Right atrium auricular region (tissue), 2 donors: Measurements from ENCODE around the gene NINL. TPM values are rescaled to one million over a fixed set of nuclear protein-coding genes. Genes with fewer than 3 reads are reported as not detected.

Experiments
- DNase-seq: peaks from one replicate; pipeline ENCODE4 v3.0.0-alpha.2; 2019; ENCODE audit warnings: low spot score
- H3K27ac ChIP-seq, 2 donors: fragments of 200-600 bp; sonication (generic); 1 replicate in 1 of 2; 2 replicates in 1 of 2; pipeline ENCODE4 v1.5.1; 2016 to 2019
- H3K27me3 ChIP-seq, 2 donors: fragments of 200-600 bp; sonication (generic); one replicate each; pipeline versions ENCODE4 v1.5.1 to v1.6.0; 2017 to 2019
- H3K36me3 ChIP-seq: fragments of 200-600 bp; sonication (generic); one replicate; pipeline ENCODE4 v1.5.1; 2016
- H3K4me1 ChIP-seq, 2 donors: fragments of 200-600 bp; sonication (generic); one replicate each; pipeline versions ENCODE4 v1.5.1 to v1.6.0; 2017 to 2019
- H3K4me3 ChIP-seq, 2 donors: fragments of 200-600 bp; sonication (generic); 1 replicate in 1 of 2; 2 replicates in 1 of 2; pipeline ENCODE4 v1.5.1; 2017 to 2019; ENCODE audit warnings: mild to moderate bottlenecking in 1 of 2, moderate library complexity in 1 of 2
- H3K9me3 ChIP-seq, 2 donors: fragments of 200-600 bp; sonication (generic); one replicate each; pipeline ENCODE4 v1.5.1; 2019
- total RNA-seq, 2 donors: library from RNA; depleted of rRNA; stranded (reverse); fragments of >200 nt; gene quantifications; one replicate each; pipeline ENCODE4 v1.1.0, GENCODE V29; 2016
- TF ChIP-seq, protein P1 (sequence below), 2 donors: fragments of 200-600 bp; sonication (generic); IDR thresholded peaks; one replicate each; pipeline ENCODE4 v1.5.1; 2019; ENCODE audit warnings: antibody characterized with exemption in 2 of 2

The NINL gene
- total RNA-seq, 2 donors from 2014 or later: 3.7 to 4.8 TPM

DNA sequence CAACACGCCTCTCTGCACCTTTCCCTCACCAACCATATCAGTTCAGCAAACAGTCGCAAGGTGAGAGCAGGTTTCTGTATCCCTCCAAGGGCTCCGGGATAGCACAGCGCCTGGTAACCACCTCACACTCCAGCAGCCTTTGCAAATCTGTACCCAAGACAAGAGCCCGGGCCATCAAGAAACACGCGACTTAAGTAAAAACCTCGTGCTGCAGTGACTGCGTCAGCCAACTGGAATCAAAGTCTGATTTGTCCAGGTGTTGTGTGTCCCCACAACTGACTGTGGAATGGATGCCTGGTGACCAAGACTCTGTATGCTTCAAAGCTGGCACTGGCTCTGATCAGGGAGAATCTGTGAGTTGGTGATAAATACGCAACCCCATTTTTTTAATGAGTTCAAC is 74.1 kb downstream of the NINL start:
- DNase-seq: no peak
- TF ChIP-seq, protein P1, sequence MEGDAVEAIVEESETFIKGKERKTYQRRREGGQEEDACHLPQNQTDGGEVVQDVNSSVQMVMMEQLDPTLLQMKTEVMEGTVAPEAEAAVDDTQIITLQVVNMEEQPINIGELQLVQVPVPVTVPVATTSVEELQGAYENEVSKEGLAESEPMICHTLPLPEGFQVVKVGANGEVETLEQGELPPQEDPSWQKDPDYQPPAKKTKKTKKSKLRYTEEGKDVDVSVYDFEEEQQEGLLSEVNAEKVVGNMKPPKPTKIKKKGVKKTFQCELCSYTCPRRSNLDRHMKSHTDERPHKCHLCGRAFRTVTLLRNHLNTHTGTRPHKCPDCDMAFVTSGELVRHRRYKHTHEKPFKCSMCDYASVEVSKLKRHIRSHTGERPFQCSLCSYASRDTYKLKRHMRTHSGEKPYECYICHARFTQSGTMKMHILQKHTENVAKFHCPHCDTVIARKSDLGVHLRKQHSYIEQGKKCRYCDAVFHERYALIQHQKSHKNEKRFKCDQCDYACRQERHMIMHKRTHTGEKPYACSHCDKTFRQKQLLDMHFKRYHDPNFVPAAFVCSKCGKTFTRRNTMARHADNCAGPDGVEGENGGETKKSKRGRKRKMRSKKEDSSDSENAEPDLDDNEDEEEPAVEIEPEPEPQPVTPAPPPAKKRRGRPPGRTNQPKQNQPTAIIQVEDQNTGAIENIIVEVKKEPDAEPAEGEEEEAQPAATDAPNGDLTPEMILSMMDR (IDR thresholded peaks at IDR 0.05): no peak
- Histone ChIP-seq H3K4me1 (no peaks in the 10 kb centered on the region), H3K9me3 (peaks cover 5 to 16% of the 10 kb centered on the region in 2 donors), H3K4me3 (no peak overlapping the region), H3K27me3 (no peaks in the 10 kb centered on the region), H3K27ac (no peak overlapping the region), H3K36me3 (peaks cover 38% of the 10 kb centered on the region)

DNA sequence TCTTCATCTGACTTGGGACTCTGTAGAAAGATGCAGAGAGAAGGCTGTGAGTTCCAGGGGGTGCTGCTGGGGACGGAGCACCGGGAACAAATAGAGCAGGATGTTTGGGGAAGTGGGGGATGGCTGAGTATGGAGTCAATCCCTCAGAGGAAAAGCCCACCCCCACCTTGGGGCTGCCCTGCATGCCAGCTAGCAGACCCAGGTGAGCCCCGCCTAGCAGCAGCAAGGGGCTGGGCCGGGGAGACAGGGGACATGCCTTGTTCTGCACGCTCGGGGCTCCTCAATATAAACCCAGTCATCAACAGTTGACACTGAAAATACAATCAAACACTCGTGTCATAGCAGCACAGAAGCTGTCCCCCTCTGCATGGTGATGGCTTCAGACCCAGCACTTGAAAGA is 74.6 kb downstream of the NINL start:
- TF ChIP-seq, protein P1 (IDR thresholded peaks at IDR 0.05): no peak

DNA sequence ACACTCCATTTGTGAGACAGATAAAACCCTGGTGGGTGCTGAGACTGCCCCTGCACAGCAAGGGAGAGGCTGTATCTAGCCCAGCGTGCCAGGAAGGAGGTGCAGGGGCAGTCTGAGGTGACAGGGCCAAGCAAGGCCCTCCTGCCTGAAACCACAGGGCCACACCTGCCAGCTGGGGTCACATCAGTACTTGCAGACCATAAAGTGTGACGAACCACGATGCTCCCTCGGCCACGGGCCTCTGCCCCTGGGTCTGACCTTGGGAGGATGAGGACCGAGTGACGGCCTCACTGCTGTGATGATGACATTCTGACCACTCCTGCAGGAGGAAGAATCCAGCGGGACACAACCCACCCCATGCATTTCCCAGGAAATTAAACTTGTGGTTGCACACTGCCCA is 75.1 kb downstream of the NINL start:
- Histone ChIP-seq H3K36me3 (peaks cover 35% of the 10 kb centered on the region), H3K27ac (no peak overlapping the region), H3K9me3 (peaks cover 5 to 12% of the 10 kb centered on the region in 2 donors), H3K4me1 (no peaks in the 10 kb centered on the region), H3K27me3 (no peaks in the 10 kb centered on the region), H3K4me3 (no peak overlapping the region)
- TF ChIP-seq, protein P1 (IDR thresholded peaks at IDR 0.05): no peak
- DNase-seq: no peak

More for the DNA sequence above, 74.6 kb downstream of the NINL start:
- Histone ChIP-seq H3K4me1 (no peaks in the 10 kb centered on the region), H3K9me3 (peaks cover 5 to 16% of the 10 kb centered on the region in 2 donors), H3K4me3 (no peak overlapping the region), H3K27ac (no peak overlapping the region), H3K36me3 (peaks cover 35% of the 10 kb centered on the region), H3K27me3 (no peaks in the 10 kb centered on the region)
- DNase-seq: no peak

DNA sequence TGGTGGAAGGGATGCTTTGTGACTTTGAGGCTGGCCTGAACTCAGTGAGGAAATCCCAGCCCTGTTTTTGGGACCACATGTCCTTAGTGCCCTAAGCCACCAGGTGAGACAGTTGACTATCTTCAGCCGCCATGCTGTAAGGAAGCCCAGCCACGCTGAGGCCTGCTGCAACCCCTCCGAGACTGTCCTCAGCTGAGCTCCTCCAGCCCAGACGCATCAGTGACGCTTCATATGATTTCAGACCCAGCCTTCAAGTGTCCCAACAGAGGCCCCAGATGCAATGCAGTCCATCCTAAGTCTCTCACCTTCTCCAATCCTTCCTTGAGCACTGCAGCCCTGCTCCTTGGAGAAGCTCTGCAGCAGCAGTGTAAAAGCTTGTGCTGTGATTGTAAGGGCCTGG is 76.2 kb downstream of the NINL start:
- TF ChIP-seq, protein P1 (IDR thresholded peaks at IDR 0.05): no peak
- H3K27me3 ChIP-seq: no peaks in the 10 kb centered on the region
- no peak overlapping the region for H3K27ac ChIP-seq
- no peaks in the 10 kb centered on the region for H3K4me1 ChIP-seq
- H3K36me3 ChIP-seq: peaks cover 35% of the 10 kb centered on the region
- peaks cover 0 to under 1% of the 10 kb centered on the region in 2 donors for H3K9me3 ChIP-seq
- no peak for DNase-seq
- H3K4me3 ChIP-seq: no peak overlapping the region

DNA sequence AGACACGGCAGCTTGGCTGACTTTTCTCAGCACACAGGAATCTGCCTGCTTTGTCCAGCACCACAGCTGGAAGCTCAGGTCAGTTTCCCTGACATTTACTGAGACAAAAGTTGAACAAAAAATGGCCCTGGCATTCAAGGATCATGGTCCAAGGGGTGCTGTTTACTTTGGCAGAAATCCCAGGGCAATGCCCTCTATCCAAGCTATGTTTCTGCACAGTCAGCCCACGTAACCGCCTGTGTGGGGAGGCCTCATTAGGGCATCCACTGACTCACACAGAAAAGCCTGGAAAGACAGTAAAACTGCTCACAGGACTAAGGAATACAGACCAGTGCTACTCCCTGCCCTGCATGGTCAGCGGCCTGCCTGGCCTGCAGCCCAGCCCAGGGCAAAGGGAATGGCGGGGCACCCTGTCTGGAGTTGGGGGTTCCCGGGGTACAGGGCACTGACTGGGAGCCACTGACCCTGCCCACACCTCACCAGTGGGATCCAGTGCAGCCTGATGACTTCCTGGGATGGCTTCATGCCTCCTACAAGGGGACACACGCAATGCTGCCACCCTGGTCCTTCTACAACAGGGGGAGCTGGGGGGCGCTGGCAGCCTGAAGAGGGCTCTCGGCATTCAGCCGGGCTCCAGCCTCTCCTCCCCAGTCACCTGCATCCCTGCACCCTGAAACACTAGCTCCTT is 77.1 kb downstream of the NINL start:
- no peak for DNase-seq
- no peaks in the 10 kb centered on the region for H3K27me3 ChIP-seq
- no peak overlapping the region for H3K27ac ChIP-seq
- no peaks in the 10 kb centered on the region for H3K4me1 ChIP-seq
- H3K36me3 ChIP-seq: peaks cover 40% of the 10 kb centered on the region
- TF ChIP-seq, protein P1 (IDR thresholded peaks at IDR 0.05): no peak
- H3K9me3 ChIP-seq: no peaks in the 10 kb centered on the region
- H3K4me3 ChIP-seq: no peak overlapping the region
